HG02884 (cell line): ENCODE results near the gene TADA2A.

ENCODE experiments used
- ATAC-seq: cut with Tn5 transposase; IDR thresholded peaks from one replicate; pipeline ENCODE4 v1.9.1; 2021; ENCODE audit warnings: mild to moderate bottlenecking, moderate library complexity; ENCODE audit not compliant: unreplicated experiment

Gene TADA2A, protein sequence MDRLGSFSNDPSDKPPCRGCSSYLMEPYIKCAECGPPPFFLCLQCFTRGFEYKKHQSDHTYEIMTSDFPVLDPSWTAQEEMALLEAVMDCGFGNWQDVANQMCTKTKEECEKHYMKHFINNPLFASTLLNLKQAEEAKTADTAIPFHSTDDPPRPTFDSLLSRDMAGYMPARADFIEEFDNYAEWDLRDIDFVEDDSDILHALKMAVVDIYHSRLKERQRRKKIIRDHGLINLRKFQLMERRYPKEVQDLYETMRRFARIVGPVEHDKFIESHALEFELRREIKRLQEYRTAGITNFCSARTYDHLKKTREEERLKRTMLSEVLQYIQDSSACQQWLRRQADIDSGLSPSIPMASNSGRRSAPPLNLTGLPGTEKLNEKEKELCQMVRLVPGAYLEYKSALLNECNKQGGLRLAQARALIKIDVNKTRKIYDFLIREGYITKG

GRCh38 chr17:37406635-37407461 lies at the start of gene TADA2A, which contains the start of gene ACACA:
TADA2A (plus strand) TSS chr17:37406886; CDS start chr17:37411366, 4,480 bp downstream.
ACACA (minus strand) TSS chr17:37406836; CDS start chr17:37406299, 537 bp downstream.
- ATAC-seq, result peak; percentile 72

- ATAC-seq, result no peak
Observed at GRCh38 chr17:37358098-37358829, 48.4 kb upstream of the TADA2A start.

- ATAC-seq, result peak; percentile 83
Observed at GRCh38 chr17:37358830-37359681, 47.6 kb upstream of the TADA2A start.

- no peak for ATAC-seq
Observed at GRCh38 chr17:37359682-37360188, 47.0 kb upstream of the TADA2A start.

DNA sequence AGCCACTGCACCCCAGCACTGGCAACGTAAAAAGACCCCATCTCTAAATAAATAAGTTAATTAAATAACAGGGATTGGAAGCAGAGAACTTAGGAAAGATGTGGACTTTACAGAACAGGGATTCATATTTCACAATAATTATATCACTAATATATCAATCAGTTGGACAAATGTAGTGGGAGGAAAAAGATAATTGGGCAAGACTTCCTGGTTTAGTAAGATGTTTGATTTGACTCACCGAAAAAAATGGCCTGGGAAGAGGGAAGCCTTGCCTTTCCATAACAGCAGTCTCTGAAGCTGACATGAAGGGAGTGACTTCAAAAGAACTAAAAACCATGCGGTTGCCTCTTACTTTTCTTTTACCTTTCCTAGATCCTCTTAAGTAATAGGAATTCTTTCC lies 46.1 kb upstream of the TADA2A start:
- no peak for ATAC-seq

GRCh38 chr17:37361543-37361942 lies 45.1 kb upstream of the TADA2A start:
- ATAC-seq, result no peak

DNA sequence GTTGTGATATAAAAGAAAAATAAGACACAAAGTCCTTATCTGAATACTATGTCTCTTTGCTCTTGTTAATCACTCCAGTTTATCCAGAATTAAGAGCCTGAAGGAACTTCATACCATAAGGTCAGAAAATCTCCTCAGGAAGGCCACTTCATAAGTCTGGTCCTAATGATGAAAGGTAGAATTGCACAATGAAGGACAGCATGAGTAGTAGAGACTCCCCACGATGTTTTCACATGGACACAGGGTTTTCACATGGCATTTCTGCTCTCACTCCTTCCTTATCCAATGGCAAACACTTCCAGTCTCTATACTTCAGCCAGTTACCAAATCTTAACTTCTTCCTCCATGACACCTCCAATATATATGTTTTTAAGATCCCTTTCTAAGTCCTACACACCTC lies 41.1 kb upstream of the TADA2A start:
- no peak for ATAC-seq

- ATAC-seq, result no peak
Observed at GRCh38 chr17:37368577-37368976, 38.1 kb upstream of the TADA2A start.

- peak; percentile 47 for ATAC-seq
Observed at GRCh38 chr17:37373530-37374159, 33.0 kb upstream of the TADA2A start.

DNA sequence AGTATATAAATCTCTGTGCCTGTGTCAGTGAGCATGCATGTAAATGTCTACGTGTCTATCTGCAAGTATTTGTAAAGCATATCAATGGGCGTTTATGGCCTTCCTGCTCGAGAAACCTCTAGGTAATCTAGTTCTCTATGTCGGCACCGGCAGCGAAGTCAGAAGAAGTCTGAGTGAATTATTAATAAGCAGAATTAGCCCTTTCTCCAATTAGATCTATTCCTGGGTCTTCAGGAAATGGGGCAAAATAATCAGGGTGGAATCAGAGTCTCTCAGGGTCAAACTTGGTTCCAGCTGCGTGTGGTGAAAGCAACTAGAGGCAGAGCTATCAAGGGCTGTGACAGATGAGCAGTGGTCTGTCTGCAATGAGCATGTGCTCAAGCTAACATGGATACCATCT lies 31.0 kb upstream of the TADA2A start, which contains the start of gene C17orf78:
Gene C17orf78 (plus strand): TSS at position 280 of the 400 bp plus-strand sequence. CDS start 108 bp downstream, at position 388.
- no peak for ATAC-seq

DNA sequence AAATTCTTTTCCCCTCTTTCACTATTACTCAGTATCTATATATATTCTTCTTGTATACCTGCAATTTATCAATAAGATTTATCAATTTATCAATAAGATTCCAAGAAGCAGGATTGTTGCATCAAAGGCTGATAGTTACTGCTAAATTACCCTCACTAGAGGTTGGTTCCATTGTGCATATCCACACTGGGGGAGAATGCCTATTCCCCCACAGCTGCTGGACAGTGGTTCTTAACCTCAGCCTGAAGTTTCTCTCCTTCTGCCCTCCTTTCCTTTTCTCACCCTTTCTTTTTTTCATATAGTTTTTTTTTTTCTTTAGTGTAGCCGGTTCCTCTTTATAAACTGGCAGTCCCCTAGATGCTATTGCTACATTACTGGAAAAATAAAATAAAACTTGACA lies 24.6 kb upstream of the TADA2A start:
- no peak for ATAC-seq

DNA sequence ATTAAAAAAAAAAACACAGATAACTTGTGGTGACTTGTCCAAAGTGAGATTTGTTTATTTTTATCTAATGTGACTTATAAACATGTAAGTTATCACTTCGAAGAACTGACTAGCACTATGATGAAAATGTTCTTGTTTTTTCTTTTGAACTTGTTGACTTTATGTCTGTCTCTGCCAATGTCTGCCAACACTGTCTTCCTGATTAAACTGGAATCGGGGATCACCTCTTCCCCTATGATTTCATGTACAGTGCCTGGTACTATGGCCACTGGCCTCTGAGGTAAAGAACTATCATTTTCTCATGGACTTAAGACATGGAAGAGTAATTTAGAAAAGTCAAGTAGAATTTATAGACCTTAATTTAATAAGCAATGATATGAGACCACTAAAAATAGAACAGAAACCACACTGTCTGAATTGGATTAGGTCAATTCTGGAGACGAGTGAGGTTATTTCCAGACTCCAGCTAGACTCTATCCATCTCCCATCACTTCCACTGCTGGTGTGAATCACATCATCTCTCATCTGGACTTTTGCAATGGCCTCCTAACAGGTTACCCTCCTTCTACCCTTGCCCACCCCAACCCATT lies 22.0 kb upstream of the TADA2A start:
- no peak for ATAC-seq

- no peak for ATAC-seq
Observed at GRCh38 chr17:37385474-37385990, 21.2 kb upstream of the TADA2A start.

DNA sequence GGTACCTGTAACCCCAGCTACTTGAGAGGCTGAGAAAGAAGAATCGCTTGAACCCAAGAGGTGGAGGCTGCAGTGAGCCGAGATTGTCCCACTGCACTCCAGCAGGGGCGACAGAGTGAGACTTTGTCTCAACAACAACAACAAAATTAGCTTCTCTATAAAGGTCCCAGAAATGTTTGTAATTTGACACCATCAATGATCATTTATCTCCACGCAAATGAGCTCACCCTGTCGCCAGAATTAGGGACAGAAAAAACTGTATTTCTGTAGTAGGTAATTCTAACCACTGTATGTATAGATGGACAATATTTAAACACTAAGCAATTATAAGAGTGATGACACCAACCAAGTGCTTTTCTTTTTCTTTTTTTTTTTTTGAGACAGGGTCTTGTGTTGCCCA lies 20.2 kb upstream of the TADA2A start:
- ATAC-seq, result no peak

DNA sequence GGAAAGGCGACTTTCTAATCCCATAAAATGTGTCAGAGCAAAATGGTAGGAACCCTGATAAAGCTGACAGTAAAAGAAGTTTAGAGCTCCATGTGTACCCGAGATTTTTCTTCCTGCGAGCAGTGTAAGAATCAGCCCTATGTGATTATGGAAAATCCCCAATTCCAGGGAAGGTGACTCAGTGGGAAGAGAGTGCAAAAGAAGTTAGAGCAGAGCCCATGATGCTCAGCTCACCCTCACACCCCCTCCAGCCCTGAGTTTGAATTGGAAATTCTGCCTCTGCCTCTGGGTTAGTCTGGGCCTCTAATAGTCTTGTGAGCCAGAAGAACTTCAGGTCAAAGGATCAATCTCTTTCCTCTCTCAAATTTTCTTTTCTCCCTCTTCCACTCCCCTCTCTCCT lies 18.4 kb upstream of the TADA2A start:
- no peak for ATAC-seq

GRCh38 chr17:37389160-37389559 lies 17.5 kb upstream of the TADA2A start:
- no peak for ATAC-seq

DNA sequence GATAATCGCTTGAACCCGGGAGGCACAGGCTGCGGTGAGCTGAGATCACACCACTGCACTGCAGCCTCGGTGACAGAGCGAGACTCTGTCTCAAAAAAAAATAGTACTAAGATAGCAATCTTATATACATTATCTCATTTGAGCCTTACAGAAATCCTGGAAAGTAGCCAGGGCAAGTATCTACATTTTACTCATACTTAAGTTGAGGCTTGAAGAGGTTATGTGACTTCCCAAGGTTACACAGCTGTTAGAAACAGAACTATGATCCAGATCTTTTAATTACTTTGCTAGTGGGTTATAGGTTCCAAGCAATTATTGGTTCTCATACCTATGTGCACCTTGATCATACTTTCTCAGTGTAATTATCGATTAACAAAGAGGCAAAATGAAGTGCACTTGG lies 15.5 kb upstream of the TADA2A start:
- no peak for ATAC-seq

DNA sequence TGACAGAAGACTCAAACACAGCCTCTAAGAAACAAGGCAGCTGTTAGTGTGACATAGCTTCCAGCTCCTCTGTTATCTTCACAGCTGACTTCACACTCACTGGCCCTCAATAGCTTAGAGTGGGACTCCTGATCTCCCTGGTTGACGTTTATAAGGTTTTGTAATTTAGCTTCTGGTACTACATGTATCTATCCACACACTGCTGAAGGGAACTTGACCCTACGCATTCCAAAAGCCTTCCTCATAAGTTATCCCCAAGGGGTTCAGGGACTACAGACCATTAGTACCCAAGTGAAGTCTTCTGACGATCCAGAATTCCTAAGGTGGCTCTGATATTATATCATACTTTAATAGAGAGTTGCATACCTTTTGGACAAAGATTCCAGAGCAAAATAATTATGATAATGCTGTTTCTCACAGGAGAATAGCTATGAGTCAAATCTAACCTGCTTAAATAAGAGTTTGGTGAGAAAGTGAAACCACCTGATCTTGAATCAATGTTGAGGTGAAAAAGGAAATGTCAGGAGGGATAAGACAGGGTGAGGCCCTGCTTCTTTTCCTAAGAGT lies 14.6 kb upstream of the TADA2A start:
- ATAC-seq, result no peak
